NCI-H446 (cell line): Measurements from ENCODE around the gene TMEM39A.

Experiments used
- DNase-seq, 2 experiments: peaks; one replicate each; lab custom pipeline; 2025; lab: John Stamatoyannopoulos, UW

Gene TMEM39A

DNA sequence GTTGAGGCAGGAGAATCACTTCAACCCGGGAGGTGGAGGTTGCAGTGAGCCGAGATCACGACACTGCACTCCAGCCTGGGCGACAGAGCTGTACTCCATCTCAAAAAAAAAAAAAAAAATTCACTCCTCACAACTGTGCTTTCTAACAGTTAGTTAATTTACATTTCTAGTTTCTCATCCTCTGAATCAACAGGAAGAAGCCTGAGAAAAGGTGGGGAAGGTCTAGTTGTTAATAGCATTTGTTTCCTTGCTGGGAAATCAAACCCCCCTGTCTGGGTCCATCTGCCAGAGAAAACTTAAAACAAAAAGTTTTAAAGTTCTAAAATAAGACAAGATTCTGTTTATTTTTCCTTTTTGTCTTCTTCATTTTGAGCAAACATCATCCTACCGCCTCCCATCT, 62.3 kb downstream of the TMEM39A start:
- no peak for DNase-seq

DNA sequence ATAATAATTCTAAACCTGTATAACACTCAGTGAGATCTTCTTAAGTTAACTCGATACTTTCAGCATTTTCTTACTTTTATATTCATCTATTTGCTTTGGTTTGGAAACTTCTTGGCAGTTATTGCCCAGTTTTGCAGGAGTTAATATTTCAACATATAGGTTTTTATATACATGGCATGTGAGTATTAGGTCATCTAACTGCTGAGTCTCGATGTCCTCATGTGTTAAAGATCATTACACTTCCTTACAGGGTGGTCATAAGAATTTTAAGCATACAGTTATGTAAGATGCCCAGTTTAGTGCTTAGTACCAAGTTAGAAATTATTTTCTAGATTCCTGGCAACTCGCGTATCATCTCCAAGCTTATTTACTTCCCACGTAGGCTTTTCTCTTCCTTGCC, 62.9 kb downstream of the TMEM39A start:
- no peak for DNase-seq

DNA sequence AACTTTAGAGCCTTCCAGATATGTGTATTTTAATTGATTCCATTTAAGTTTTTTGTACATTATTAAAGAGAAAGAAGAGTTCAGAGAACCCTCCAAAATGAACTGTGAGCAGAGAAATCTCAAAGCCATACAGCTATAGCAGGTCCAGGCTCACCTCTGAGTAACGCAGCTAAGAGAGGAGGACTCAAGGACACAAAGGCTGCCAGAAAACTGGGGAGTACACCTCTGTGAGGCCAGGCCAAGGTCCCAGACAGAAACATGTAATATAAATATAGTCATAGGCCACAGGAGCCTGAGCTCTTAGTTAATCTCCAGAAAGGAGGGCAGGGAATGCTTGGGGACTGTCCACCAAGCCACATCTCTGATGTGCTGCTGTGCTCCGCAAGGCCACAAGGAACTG, 66.5 kb downstream of the TMEM39A start:
- no peak for DNase-seq

DNA sequence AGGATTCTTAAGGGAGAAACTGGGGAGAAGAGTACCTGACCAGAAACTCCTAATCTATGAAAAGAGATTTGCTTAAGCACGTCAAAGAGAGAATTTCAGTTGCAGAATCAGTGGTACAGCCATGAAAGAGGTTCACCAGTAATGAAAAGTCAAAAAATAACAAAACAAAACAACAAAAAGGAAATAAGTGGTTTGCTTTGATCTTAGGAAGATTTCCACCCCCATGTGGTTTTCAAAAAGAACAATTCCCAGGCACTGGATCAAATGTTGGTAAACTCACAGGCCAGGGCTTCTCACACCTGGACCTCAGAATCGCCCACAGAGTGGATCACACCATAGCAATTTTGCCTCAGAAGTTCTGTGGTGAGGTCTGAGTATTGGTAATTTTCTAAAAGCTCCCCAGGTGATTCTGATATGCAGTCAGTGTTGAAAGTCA, 67.5 kb downstream of the TMEM39A start:
- DNase-seq: no peak

DNA sequence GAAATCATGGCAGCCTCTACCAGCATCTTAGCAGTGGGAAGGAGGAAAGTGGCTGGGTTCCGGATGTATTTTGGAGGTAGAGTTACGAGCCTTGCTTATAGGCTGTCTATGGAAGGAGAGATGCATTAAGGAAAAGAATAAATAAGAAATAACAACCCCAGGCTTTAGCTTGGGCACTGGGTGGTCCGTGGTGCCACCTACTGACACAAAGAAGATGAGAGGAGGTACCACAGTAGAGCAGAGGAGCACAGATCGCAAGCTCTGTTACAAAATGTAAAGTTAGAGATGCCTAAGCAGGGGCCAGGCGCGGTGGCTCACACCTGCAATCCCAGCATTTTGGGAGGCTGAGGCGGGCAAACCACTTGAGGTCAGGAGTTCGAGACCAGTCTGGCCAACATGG, 74.8 kb downstream of the TMEM39A start:
- DNase-seq: peak in 1 of 2 experiments; percentile 3

DNA sequence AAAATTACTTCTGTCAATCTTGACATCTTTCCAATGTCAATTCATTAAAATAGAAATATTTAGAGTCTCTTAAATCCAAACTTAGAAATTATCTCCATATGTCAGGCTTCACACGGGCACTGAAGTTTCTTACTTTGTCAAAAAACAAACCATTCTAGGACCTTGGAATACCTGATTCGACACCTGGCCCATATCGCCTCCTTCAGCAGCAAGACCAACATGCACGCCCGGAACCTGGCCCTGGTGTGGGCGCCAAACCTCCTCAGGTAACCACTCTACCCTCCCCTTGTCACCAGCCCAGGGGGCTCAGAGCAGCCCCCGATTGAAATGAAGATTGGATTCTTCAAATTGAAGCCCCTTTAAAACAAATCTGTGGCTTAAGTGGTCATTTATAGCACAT, 81.3 kb downstream of the TMEM39A start:
- no peak for DNase-seq

DNA sequence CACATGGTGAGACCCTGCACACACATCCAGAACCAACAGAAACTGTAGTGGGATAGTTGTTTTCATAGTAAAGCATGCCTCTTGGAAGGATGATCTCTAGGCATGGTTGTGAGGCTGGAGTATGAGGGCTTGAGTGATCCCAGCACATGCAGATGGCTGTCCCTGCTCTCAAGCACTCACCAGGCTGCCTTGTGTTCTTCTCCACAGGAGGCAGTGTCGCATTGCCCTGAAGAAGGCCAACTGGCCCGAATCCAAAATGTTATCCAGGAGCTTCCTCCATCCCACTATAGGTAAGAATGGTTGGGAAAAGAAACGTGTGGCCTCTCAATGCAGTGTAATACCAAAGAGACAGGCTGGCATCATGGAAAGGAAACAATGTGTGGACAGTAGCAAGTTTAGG, 82.7 kb downstream of the TMEM39A start:
- peak in 1 of 2 experiments; percentile 39 for DNase-seq
